Left ventricle myocardium inferior (tissue), 1 donor: ENCODE results near the gene CLDN18. TPM values are rescaled to one million over a fixed set of nuclear protein-coding genes. Genes with fewer than 3 reads are reported as not detected.

ENCODE experiments used
- DNase-seq: peaks from one replicate; pipeline ENCODE4 v3.0.0-alpha.2; 2020
- H3K27ac ChIP-seq: fragments of 200-600 bp; replicated peaks from 2 replicates; pipeline ENCODE4 v1.8.0; 2021
- H3K27me3 ChIP-seq: fragments of 200-600 bp; 2 replicates; pipeline ENCODE4 v1.8.0; 2021; ENCODE audit warnings: low read depth
- H3K36me3 ChIP-seq: fragments of 200-600 bp; 2 replicates; pipeline ENCODE4 v1.8.0; 2021
- H3K4me1 ChIP-seq: fragments of 200-600 bp; 2 replicates; pipeline ENCODE4 v1.8.0; 2021
- H3K4me3 ChIP-seq: fragments of 200-600 bp; 2 replicates; pipeline ENCODE4 v1.8.0; 2021; ENCODE audit warnings: mild to moderate bottlenecking, moderate library complexity
- H3K9me3 ChIP-seq: fragments of 200-600 bp; replicated peaks from 2 replicates; pipeline ENCODE4 v1.8.0; 2021
- intact Hi-C: fragments of 100-400 bp; cut with micrococcal nuclease; formaldehyde crosslinking; loops from one replicate; pipeline ENCODE4 v1.11.0; 2022
- total RNA-seq: library from RNA; stranded (reverse); fragmentation: NEBNext Ultra II Directional; extraction: Animal tissue kit (Norgen Biotek cat#: 25700); gene quantifications from one replicate; pipeline ENCODE4 v1.2.1, GENCODE V29; 2021
- TF ChIP-seq, protein P1 (sequence below): fragments of 200-600 bp; IDR thresholded peaks from 2 replicates; pipeline ENCODE4 v1.8.0; 2021; ENCODE audit warnings: antibody characterized with exemption, mild to moderate bottlenecking, borderline replicate concordance
- donor health status: DM: no; HTN: yes; CAD: no; lungs with severe emphysema.

The CLDN18 gene
- total RNA-seq, 1 donor from 2014 or later = not detected

GRCh38 chr3:138062037-138062436 lies 52.1 kb downstream of the CLDN18 start:
- H3K9me3 ChIP-seq = no peaks in the 10 kb centered on the region
- no peak overlapping the region for H3K27ac ChIP-seq
- TF ChIP-seq, protein P1, sequence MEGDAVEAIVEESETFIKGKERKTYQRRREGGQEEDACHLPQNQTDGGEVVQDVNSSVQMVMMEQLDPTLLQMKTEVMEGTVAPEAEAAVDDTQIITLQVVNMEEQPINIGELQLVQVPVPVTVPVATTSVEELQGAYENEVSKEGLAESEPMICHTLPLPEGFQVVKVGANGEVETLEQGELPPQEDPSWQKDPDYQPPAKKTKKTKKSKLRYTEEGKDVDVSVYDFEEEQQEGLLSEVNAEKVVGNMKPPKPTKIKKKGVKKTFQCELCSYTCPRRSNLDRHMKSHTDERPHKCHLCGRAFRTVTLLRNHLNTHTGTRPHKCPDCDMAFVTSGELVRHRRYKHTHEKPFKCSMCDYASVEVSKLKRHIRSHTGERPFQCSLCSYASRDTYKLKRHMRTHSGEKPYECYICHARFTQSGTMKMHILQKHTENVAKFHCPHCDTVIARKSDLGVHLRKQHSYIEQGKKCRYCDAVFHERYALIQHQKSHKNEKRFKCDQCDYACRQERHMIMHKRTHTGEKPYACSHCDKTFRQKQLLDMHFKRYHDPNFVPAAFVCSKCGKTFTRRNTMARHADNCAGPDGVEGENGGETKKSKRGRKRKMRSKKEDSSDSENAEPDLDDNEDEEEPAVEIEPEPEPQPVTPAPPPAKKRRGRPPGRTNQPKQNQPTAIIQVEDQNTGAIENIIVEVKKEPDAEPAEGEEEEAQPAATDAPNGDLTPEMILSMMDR = no peak
- no peak for DNase-seq
- H3K4me1 ChIP-seq = peaks cover 47% of the 10 kb centered on the region
- intact Hi-C loops = no loop called here
- peaks cover 40% of the 10 kb centered on the region for H3K36me3 ChIP-seq
- H3K4me3 ChIP-seq = no peak overlapping the region
- H3K27me3 ChIP-seq = no peaks in the 10 kb centered on the region

- DNase-seq = no peak
Observed at GRCh38 chr3:138062626-138063025, 52.7 kb downstream of the CLDN18 start.

DNA sequence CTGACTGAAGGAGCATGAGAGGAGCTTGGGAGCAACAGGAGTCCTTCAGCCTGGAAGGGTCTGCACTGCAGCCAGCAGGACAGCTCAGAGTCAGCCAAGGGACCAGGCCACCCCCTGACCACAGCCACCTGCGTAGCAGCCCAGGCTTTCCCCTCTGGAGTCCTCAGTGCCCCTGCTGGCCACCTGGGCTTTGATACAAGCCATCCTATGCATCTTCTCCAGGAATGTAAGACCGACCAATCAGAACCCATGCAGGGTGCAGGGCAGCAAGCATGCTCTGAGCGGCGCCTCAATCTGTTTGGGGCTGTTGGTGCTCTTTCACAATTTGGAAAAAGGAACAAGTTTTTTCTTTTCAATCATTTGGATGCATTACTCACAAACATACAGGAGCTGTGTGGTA lies 53.5 kb downstream of the CLDN18 start:
- Histone ChIP-seq H3K4me3 (no peak overlapping the region), H3K27me3 (no peaks in the 10 kb centered on the region), H3K27ac (no peak overlapping the region), H3K9me3 (no peaks in the 10 kb centered on the region), H3K4me1 (peaks cover 36% of the 10 kb centered on the region), H3K36me3 (peaks cover 51% of the 10 kb centered on the region)
- TF ChIP-seq, protein P1 = no peak
- intact Hi-C loops = no loop called here
- DNase-seq = no peak

More at GRCh38 chr3:138062626-138063025, 52.7 kb downstream of the CLDN18 start:
- Histone ChIP-seq H3K4me3 (no peak overlapping the region), H3K27me3 (no peaks in the 10 kb centered on the region), H3K36me3 (peaks cover 45% of the 10 kb centered on the region), H3K27ac (no peak overlapping the region), H3K4me1 (peaks cover 44% of the 10 kb centered on the region), H3K9me3 (no peaks in the 10 kb centered on the region)
- intact Hi-C loops = no loop called here
- TF ChIP-seq, protein P1 = no peak

DNA sequence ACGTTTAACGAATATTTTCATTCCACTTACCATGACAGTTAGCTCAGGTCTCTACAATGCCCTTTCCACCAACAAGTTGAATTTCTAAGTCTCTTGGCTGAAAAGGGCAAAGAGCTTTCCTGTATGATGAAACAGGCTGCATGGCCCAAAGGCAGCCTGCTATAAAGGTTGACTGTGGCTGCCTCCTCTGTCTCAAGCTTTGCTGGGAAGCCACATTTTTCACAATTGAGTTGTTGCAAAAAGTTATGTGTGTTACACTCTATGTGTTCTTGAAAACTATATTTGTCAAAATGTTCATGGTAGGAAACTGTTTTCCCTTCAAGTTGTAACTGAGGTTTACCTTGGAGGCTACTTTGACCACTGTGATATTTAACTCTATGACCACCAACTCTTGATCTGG lies 56.0 kb downstream of the CLDN18 start:
- Histone ChIP-seq H3K27ac (no peak overlapping the region), H3K36me3 (peaks cover 56% of the 10 kb centered on the region), H3K4me3 (no peak overlapping the region), H3K27me3 (no peaks in the 10 kb centered on the region), H3K9me3 (no peaks in the 10 kb centered on the region), H3K4me1 (peaks cover 14% of the 10 kb centered on the region)
- DNase-seq = no peak
- intact Hi-C loops = loop anchor here (5.0 kb wide), 1 partner anchor 51 kb away; the partner anchor contains the start of gene DZIP1L
- TF ChIP-seq, protein P1 = no peak

GRCh38 chr3:138066383-138066782 lies 56.4 kb downstream of the CLDN18 start:
- no peak overlapping the region for H3K27ac ChIP-seq
- no peaks in the 10 kb centered on the region for H3K27me3 ChIP-seq
- H3K4me1 ChIP-seq = peaks cover 13% of the 10 kb centered on the region
- TF ChIP-seq, protein P1 = no peak
- intact Hi-C loops = loop anchor here (5.0 kb wide), 1 partner anchor 51 kb away; the partner anchor contains the start of gene DZIP1L
- DNase-seq = no peak
- H3K9me3 ChIP-seq = no peaks in the 10 kb centered on the region
- H3K36me3 ChIP-seq = peaks cover 60% of the 10 kb centered on the region
- H3K4me3 ChIP-seq = no peak overlapping the region
